ENCODE data around the gene JUN.

Gene JUN

GRCh38 chr1:58764294-58764978 is 19.4 kb downstream of the JUN start:
- Histone ChIP-seq H3K4me1 (ENCODE audit: control insufficient read depth in 1 of 2, insufficient read depth in 1 of 2, low read depth in 1 of 2, low read length in 1 of 2) (no peaks in the 10 kb centered on the region), H3K4me3 (ENCODE audit: low read depth in 1 of 2, low read length in 1 of 2) (no peak overlapping the region), H3K27ac (no peak overlapping the region), H3K36me3 (no peaks in the 10 kb centered on the region), H3K27me3 (no peaks in the 10 kb centered on the region), H3K9me3 (no peaks in the 10 kb centered on the region)
- TF ChIP-seq, protein P1, sequence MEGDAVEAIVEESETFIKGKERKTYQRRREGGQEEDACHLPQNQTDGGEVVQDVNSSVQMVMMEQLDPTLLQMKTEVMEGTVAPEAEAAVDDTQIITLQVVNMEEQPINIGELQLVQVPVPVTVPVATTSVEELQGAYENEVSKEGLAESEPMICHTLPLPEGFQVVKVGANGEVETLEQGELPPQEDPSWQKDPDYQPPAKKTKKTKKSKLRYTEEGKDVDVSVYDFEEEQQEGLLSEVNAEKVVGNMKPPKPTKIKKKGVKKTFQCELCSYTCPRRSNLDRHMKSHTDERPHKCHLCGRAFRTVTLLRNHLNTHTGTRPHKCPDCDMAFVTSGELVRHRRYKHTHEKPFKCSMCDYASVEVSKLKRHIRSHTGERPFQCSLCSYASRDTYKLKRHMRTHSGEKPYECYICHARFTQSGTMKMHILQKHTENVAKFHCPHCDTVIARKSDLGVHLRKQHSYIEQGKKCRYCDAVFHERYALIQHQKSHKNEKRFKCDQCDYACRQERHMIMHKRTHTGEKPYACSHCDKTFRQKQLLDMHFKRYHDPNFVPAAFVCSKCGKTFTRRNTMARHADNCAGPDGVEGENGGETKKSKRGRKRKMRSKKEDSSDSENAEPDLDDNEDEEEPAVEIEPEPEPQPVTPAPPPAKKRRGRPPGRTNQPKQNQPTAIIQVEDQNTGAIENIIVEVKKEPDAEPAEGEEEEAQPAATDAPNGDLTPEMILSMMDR (IDR thresholded peaks at IDR 0.05): no peak

- Histone ChIP-seq H3K4me1 (ENCODE audit: control insufficient read depth in 1 of 2, insufficient read depth in 1 of 2, low read depth in 1 of 2, low read length in 1 of 2) (no peaks in the 10 kb centered on the region), H3K36me3 (no peaks in the 10 kb centered on the region), H3K4me3 (ENCODE audit: low read depth in 1 of 2, low read length in 1 of 2) (no peak overlapping the region), H3K27me3 (no peaks in the 10 kb centered on the region), H3K27ac (no peak overlapping the region), H3K9me3 (no peaks in the 10 kb centered on the region)
- TF ChIP-seq, protein P1 (IDR thresholded peaks at IDR 0.05): no peak
Observed at GRCh38 chr1:58763214-58763613, 20.6 kb downstream of the JUN start.

DNA sequence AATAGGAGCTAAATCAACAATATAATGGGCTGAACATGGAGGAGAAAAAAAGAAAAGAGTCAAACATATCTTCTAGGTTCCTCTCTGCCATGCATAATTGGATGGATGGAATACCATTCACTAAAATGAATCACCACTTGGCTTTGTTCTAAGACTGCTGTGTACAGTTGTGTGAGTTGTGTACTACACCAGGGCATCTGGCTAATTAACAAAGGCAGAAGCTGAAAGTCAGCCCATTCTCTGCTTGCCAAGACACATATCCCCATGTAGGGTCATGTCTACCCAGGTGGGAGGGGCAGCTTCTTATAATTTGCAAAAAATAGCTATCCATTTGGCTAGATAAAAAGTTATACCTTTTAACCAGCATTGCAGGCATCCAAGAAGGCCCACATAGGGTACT is 21.0 kb downstream of the JUN start:
- Histone ChIP-seq H3K27me3 (no peaks in the 10 kb centered on the region), H3K9me3 (no peaks in the 10 kb centered on the region), H3K27ac (no peak overlapping the region), H3K4me3 (ENCODE audit: low read depth in 1 of 2, low read length in 1 of 2) (no peak overlapping the region), H3K4me1 (ENCODE audit: control insufficient read depth in 1 of 2, insufficient read depth in 1 of 2, low read depth in 1 of 2, low read length in 1 of 2) (no peaks in the 10 kb centered on the region), H3K36me3 (no peaks in the 10 kb centered on the region)
- TF ChIP-seq, protein P1 (IDR thresholded peaks at IDR 0.05): no peak

DNA sequence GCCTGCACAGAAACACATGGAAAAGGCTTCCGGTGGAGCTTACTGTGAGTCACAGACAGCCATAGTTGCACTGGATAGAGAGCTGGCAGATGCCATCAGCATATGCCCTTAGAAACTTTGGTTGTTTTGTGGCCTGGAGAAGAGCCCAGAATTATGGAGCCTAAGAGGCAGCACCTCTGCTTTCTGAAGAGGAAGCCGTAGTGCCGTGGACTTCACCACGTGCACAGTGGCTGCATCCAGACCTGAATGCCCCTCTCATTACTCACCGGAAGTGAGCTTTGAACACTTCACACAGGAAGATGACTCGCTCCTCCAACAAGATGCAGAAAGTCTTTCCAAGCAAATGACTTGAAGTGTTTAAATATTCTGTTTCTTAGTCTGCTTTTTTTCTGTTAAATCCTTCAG is 28.4 kb downstream of the JUN start:
- no peaks in the 10 kb centered on the region for H3K36me3 ChIP-seq
- H3K9me3 ChIP-seq: no peaks in the 10 kb centered on the region
- no peak overlapping the region for H3K4me3 ChIP-seq (ENCODE audit: low read depth in 1 of 2, low read length in 1 of 2)
- H3K27ac ChIP-seq: no peak overlapping the region
- TF ChIP-seq, protein P1 (IDR thresholded peaks at IDR 0.05): no peak
- no peaks in the 10 kb centered on the region for H3K4me1 ChIP-seq (ENCODE audit: control insufficient read depth in 1 of 2, insufficient read depth in 1 of 2, low read depth in 1 of 2, low read length in 1 of 2)
- no peaks in the 10 kb centered on the region for H3K27me3 ChIP-seq

DNA sequence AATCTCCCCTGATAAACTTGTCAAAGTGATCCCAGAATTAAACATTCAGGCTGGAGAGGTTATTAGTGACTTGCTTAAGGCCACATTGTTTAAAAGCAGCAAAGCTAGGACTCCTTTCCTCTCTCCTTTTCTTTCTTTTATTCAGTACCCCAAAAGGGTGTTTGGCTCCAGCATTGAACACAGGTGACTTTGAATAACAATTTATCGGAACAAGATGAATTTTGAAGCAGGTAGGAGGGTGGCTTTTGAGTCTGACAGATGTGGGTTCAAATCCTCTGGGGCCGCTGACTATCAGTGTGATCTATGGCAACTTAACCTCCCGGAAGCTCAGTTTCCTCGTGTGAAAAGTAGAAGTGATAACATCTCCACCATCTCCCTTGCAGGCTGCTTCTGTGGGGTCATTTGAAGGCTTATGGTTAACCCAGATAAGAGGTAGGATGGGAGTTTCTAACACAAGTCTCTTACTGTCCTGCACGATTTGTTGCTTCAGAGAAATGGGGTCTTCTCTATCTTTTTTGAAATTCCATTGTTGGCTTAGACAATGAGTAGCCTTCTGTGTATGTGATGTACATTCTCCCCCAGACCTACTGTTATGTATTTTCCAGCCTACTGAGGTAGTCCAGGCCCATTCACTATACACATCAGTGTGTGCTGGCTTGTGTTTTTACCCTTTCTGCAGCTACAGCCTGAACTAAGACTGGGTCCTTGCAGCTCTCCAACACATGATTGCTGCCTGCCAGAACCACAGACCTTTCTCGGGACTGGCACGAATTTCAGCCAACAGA is 29.0 kb downstream of the JUN start:
- H3K9me3 ChIP-seq: no peaks in the 10 kb centered on the region
- no peaks in the 10 kb centered on the region for H3K4me1 ChIP-seq (ENCODE audit: control insufficient read depth in 1 of 2, insufficient read depth in 1 of 2, low read depth in 1 of 2, low read length in 1 of 2)
- TF ChIP-seq, protein P1 (IDR thresholded peaks at IDR 0.05): no peak
- no peak overlapping the region for H3K4me3 ChIP-seq (ENCODE audit: low read depth in 1 of 2, low read length in 1 of 2)
- H3K27me3 ChIP-seq: no peaks in the 10 kb centered on the region
- H3K27ac ChIP-seq: no peak overlapping the region
- H3K36me3 ChIP-seq: no peaks in the 10 kb centered on the region

Data from neutrophil (primary cell).